CD14-positive monocyte (primary cell): Measurements from ENCODE around the gene IFNL2. TPM values are rescaled to one million over a fixed set of nuclear protein-coding genes. Genes with fewer than 3 reads are reported as not detected.
"Not testable (repeated sequence)": the region's sequence is repeated elsewhere in the genome, so short reads cannot be mapped to it uniquely, and the experiment has no call there.

Experiments used
- DNase-seq, 3 donors: peaks; one replicate each; pipeline ENCODE4 v3.0.0-alpha.2; 2011 to 2022
- H2AFZ ChIP-seq: 2 replicates; pipeline ENCODE4 v1.6.0; 2012; ENCODE audit warnings: mild to moderate bottlenecking, low read depth, low read length, inconsistent platforms; ENCODE audit not compliant: insufficient read depth, poor library complexity, severe bottlenecking
- H3K27ac ChIP-seq, 2 donors: 1 replicate in 1 of 2; 2 replicates in 1 of 2; pipeline ENCODE4 v1.5.1; 2012 to 2013; ENCODE audit warnings: low read length in 2 of 2, control low read depth in 1 of 2, inconsistent platforms in 1 of 2, low read depth in 1 of 2, mild to moderate bottlenecking in 1 of 2
- H3K27me3 ChIP-seq, 2 donors: one replicate each; pipeline versions ENCODE4 v1.6.0 to v1.6.1; 2011 to 2013; ENCODE audit warnings: low read length in 2 of 2; ENCODE audit not compliant: control insufficient read depth in 2 of 2, insufficient read depth in 2 of 2
- H3K36me3 ChIP-seq, 2 donors: replicated peaks in 1 of 2; 1 replicate in 1 of 2; 2 replicates in 1 of 2; pipeline versions ENCODE4 v1.5.1 to v1.6.1; 2012 to 2013; ENCODE audit warnings: low read length in 2 of 2, control low read depth in 1 of 2, inconsistent platforms in 1 of 2, mild to moderate bottlenecking in 1 of 2; ENCODE audit not compliant: insufficient read depth in 2 of 2, control insufficient read depth in 1 of 2
- H3K4me1 ChIP-seq, 2 donors: 1 replicate in 1 of 2; 2 replicates in 1 of 2; pipeline versions ENCODE4 v1.5.1 to v1.6.1; 2012 to 2013; ENCODE audit warnings: low read length in 2 of 2, control low read depth in 1 of 2, inconsistent platforms in 1 of 2, mild to moderate bottlenecking in 1 of 2, moderate library complexity in 1 of 2; ENCODE audit not compliant: insufficient read depth in 2 of 2, control insufficient read depth in 1 of 2
- H3K4me2 ChIP-seq: replicated peaks from 2 replicates; pipeline ENCODE3; 2012; ENCODE audit warnings: low read length, moderate library complexity, mild to moderate bottlenecking; ENCODE audit not compliant: poor library complexity, severe bottlenecking; ENCODE audit errors: extremely low read depth
- H3K4me3 ChIP-seq, 3 experiments: fragments of 200-600 bp in 1 of 3; sonication (generic) in 1 of 3; replicated peaks in 1 of 3; 1 replicate in 2 of 3; 2 replicates in 1 of 3; pipeline ENCODE4 v1.5.1; 2011 to 2013; ENCODE audit warnings: low read length in 3 of 3, mild to moderate bottlenecking in 3 of 3, control low read depth in 2 of 3, low read depth in 2 of 3, inconsistent platforms in 1 of 3, moderate library complexity in 1 of 3
- H3K79me2 ChIP-seq: 2 replicates; pipeline ENCODE4 v1.6.0; 2012; ENCODE audit warnings: mild to moderate bottlenecking, control low read depth, inconsistent platforms, low read length, moderate library complexity; ENCODE audit not compliant: insufficient read depth
- H3K9ac ChIP-seq: 2 replicates; pipeline ENCODE4 v1.6.0; 2017; ENCODE audit warnings: low read length, mild to moderate bottlenecking; ENCODE audit not compliant: insufficient read depth, poor library complexity, severe bottlenecking
- H3K9me3 ChIP-seq, 2 donors: replicated peaks in 1 of 2; 1 replicate in 1 of 2; 2 replicates in 1 of 2; pipeline versions ENCODE4 v1.5.1 to v1.6.1; 2012 to 2013; ENCODE audit warnings: low read length in 2 of 2, control low read depth in 1 of 2; ENCODE audit not compliant: control insufficient read depth in 1 of 2, insufficient read depth in 1 of 2
- H4K20me1 ChIP-seq: 2 replicates; pipeline ENCODE4 v1.6.0; 2012; ENCODE audit warnings: mild to moderate bottlenecking, low read length, control low read depth, moderate library complexity; ENCODE audit not compliant: insufficient read depth
- H3K27ac Mint-ChIP-seq, 7 donors: one replicate each; pipeline ENCODE4 v1.8.0; 2020; ENCODE audit warnings: mild to moderate bottlenecking in 7 of 7, mixed read lengths in 7 of 7, moderate library complexity in 6 of 7, inconsistent platforms in 2 of 7
- H3K27me3 Mint-ChIP-seq, 3 donors: one replicate each; pipeline ENCODE4 v1.8.0; 2021 to 2022; ENCODE audit warnings: low read depth in 3 of 3, mild to moderate bottlenecking in 3 of 3, mixed read lengths in 3 of 3, moderate library complexity in 3 of 3, inconsistent platforms in 1 of 3
- H3K36me3 Mint-ChIP-seq, 2 donors: one replicate each; pipeline ENCODE4 v1.8.0; 2020; ENCODE audit warnings: mixed read lengths in 2 of 2, inconsistent platforms in 1 of 2, mild to moderate bottlenecking in 1 of 2
- H3K4me1 Mint-ChIP-seq: one replicate; pipeline ENCODE4 v1.8.0; 2020; ENCODE audit warnings: mild to moderate bottlenecking, mixed read lengths
- H3K4me3 Mint-ChIP-seq, 2 donors: one replicate each; pipeline ENCODE4 v1.8.0; 2020; ENCODE audit warnings: mild to moderate bottlenecking in 2 of 2, mixed read lengths in 2 of 2, moderate library complexity in 1 of 2
- H3K9me3 Mint-ChIP-seq, 7 donors: one replicate each; pipeline ENCODE4 v1.8.0; 2020 to 2022; ENCODE audit warnings: mixed read lengths in 7 of 7, mild to moderate bottlenecking in 6 of 7, moderate library complexity in 6 of 7, inconsistent platforms in 2 of 7
- WGBS: methylation state at CpG from one replicate; pipeline ENCODE4 v1.1.5; 2013; ENCODE audit warnings: missing lambda C conversion rate; ENCODE audit not compliant: insufficient coverage; 5-methylcytosine and 5-hydroxymethylcytosine counted together
- intact Hi-C, 2 donors: fragments of 100-400 bp; cut with micrococcal nuclease; formaldehyde crosslinking; loops; one replicate each; pipeline versions ENCODE4 v1.15.0 to v1.15.1; 2023
- polyA plus RNA-seq, 3 donors: library from polyadenylated mRNA; depleted of rRNA in 1 of 3; unstranded in 2 of 3; stranded (reverse) in 1 of 3; fragments of 300-500 nt in 2 of 3; fragments of >200 nt in 1 of 3; fragmentation: Illumina TruSeq in 2 of 3; gene quantifications; 1 replicate in 2 of 3; 2 replicates in 1 of 3; pipeline ENCODE4 v1.2.3, GENCODE V29; 2012 to 2021
- TF ChIP-seq, protein P1 (sequence below): fragments of 200-600 bp; IDR thresholded peaks from one replicate; pipeline ENCODE4 v1.8.0; 2022; ENCODE audit warnings: antibody characterized with exemption, mild to moderate bottlenecking

The IFNL2 gene
- polyA plus RNA-seq, 3 donors: not detected

DNA sequence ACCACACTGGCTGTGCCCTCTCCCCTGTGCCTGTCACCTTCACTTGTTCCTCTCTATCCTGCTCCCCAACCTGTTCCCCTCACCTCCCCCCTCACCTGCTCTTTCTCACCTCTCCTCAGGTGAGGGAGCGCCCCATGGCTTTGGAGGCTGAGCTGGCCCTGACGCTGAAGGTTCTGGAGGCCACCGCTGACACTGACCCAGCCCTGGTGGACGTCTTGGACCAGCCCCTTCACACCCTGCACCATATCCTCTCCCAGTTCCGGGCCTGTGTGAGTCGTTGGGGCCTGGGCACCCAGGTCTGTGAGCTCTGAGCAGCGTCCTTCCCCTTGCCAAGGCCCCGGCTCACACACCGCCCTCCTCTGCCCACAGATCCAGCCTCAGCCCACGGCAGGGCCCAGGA is 1.2 kb downstream of the IFNL2 start:
- Mint-ChIP-seq H3K4me3 (peak overlapping the region in 1 of 2 donors; percentile 30), H3K27me3 (peaks cover 24 to 25% (median 24%) of the 10 kb centered on the region in 3 donors)
- H3K9me3 ChIP-seq, H4K20me1 ChIP-seq, H2AFZ ChIP-seq, H3K27ac ChIP-seq, H3K36me3 Mint-ChIP-seq, H3K36me3 ChIP-seq, H3K4me1 Mint-ChIP-seq, H3K9me3 Mint-ChIP-seq, H3K4me1 ChIP-seq, H3K4me2 ChIP-seq, H3K4me3 ChIP-seq, DNase-seq, H3K27ac Mint-ChIP-seq, H3K79me2 ChIP-seq, H3K9ac ChIP-seq, intact Hi-C loops: not testable (repeated sequence)
- 81% methylated on average over 6 of the region's 10 CpGs for WGBS
- peaks cover 6 to 14% of the 10 kb centered on the region in 2 donors for H3K27me3 ChIP-seq

GRCh38 chr19:39270036-39270871 is 2.1 kb downstream of the IFNL2 start:
- no peak for DNase-seq
- Histone ChIP-seq H3K4me3 (no peak overlapping the region), H3K79me2 (no peaks in the 10 kb centered on the region), H4K20me1 (no peaks in the 10 kb centered on the region), H3K27ac (no peak overlapping the region), H3K9me3 (no peaks in the 10 kb centered on the region), H3K36me3 (no peaks in the 10 kb centered on the region), H2AFZ (no peak overlapping the region), H3K4me2 (no peak overlapping the region), H3K27me3 (peaks cover 2 to 6% of the 10 kb centered on the region in 2 donors), H3K4me1 (no peaks in the 10 kb centered on the region), H3K9ac (no peak overlapping the region)
- Mint-ChIP-seq H3K27ac (peak overlapping the region in 1 of 7 donors; percentile 31), H3K36me3 (no peaks in the 10 kb centered on the region), H3K27me3 (peaks cover 15 to 18% (median 17%) of the 10 kb centered on the region in 3 donors), H3K4me1 (no peaks in the 10 kb centered on the region), H3K4me3 (no peak overlapping the region), H3K9me3 (peaks cover 0 to 5% (median 0%) of the 10 kb centered on the region in 7 donors)
- TF ChIP-seq, protein P1, sequence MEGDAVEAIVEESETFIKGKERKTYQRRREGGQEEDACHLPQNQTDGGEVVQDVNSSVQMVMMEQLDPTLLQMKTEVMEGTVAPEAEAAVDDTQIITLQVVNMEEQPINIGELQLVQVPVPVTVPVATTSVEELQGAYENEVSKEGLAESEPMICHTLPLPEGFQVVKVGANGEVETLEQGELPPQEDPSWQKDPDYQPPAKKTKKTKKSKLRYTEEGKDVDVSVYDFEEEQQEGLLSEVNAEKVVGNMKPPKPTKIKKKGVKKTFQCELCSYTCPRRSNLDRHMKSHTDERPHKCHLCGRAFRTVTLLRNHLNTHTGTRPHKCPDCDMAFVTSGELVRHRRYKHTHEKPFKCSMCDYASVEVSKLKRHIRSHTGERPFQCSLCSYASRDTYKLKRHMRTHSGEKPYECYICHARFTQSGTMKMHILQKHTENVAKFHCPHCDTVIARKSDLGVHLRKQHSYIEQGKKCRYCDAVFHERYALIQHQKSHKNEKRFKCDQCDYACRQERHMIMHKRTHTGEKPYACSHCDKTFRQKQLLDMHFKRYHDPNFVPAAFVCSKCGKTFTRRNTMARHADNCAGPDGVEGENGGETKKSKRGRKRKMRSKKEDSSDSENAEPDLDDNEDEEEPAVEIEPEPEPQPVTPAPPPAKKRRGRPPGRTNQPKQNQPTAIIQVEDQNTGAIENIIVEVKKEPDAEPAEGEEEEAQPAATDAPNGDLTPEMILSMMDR: no peak
- intact Hi-C loops: no loop called here
- 88% methylated on average over 6 of the region's 9 CpGs for WGBS

GRCh38 chr19:39273859-39274258 is 5.7 kb downstream of the IFNL2 start:
- H3K9me3 Mint-ChIP-seq, H3K27me3 ChIP-seq, H4K20me1 ChIP-seq, H3K4me1 ChIP-seq, H3K36me3 Mint-ChIP-seq, DNase-seq, H2AFZ ChIP-seq, H3K79me2 ChIP-seq, H3K27ac ChIP-seq, H3K9ac ChIP-seq, H3K36me3 ChIP-seq, H3K4me3 ChIP-seq, H3K9me3 ChIP-seq, H3K4me1 Mint-ChIP-seq, H3K4me3 Mint-ChIP-seq, H3K4me2 ChIP-seq, intact Hi-C loops, H3K27ac Mint-ChIP-seq: not testable (repeated sequence)
- peaks cover 8 to 12% (median 11%) of the 10 kb centered on the region in 3 donors for H3K27me3 Mint-ChIP-seq
- no CpG with 5 or more reads among the region's 5 CpGs for WGBS
